LNCAP (cell line): ENCODE data around the gene SLC36A3.

Experiments
- TF ChIP-seq, protein P1 (sequence below): fragments of 450-650 bp; IDR thresholded peaks from 2 replicates; pipeline ENCODE4 v1.5.1; 2017; ENCODE audit warnings: mild to moderate bottlenecking

The SLC36A3 gene

DNA sequence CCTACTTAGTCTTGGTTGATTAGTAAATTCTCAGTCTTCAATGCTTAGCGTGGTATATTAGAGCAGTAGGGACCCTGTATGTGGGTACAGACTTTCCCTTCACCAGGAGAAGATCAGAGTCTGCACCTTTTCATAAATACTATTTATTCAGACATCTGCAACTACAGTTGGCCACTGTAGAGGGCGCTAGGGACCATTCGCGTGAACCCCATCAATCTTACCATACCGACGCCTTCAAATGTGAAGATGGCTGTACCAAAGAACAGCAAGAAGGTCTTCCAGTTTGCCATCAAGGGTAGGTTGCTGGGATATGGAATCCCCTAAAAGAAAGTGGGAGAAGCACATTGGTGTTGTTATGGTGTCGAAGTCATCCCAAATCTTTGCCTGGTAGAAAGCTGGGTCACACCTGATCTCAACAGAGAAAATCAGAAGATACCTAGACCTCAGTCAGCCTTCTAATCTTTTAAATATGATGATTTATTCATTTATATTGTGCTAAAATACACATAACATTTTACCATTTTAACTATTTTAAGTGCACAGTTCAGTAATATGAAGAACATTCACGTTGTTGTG lies 19.1 kb downstream of the SLC36A3 start:
- TF ChIP-seq, protein P1, sequence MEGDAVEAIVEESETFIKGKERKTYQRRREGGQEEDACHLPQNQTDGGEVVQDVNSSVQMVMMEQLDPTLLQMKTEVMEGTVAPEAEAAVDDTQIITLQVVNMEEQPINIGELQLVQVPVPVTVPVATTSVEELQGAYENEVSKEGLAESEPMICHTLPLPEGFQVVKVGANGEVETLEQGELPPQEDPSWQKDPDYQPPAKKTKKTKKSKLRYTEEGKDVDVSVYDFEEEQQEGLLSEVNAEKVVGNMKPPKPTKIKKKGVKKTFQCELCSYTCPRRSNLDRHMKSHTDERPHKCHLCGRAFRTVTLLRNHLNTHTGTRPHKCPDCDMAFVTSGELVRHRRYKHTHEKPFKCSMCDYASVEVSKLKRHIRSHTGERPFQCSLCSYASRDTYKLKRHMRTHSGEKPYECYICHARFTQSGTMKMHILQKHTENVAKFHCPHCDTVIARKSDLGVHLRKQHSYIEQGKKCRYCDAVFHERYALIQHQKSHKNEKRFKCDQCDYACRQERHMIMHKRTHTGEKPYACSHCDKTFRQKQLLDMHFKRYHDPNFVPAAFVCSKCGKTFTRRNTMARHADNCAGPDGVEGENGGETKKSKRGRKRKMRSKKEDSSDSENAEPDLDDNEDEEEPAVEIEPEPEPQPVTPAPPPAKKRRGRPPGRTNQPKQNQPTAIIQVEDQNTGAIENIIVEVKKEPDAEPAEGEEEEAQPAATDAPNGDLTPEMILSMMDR = no peak

DNA sequence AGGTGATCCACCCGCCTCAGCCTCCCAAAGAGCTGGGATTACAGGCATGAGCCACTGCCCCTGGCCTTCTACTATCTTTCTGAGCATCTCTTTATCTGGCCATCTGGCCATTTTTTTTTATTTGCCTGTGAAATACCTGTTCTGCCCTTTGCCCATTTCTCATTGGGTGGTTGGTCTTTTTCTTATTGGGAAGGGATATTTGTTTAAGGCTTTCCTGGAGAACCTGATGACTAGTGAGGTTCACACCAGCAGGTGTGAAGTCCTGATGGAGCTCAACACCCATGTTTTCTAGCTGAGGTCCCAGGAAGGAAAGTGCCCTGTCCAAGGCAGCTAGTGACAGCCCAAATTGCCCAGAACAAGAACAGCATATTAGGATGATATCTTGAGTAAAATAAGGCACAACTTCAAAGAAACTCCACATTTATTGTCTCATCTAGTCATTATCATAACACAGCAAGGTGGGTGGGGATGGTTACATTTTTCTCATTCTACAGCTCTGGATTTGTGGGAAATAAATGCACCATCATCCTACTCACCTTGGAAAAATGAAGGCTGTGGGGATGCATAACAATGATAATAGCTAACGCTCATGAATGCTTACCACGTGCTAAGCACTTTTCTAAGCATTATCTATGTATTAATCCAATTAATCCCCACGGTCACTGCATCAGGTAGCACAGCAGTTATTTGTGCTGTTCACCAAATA lies 20.3 kb downstream of the SLC36A3 start:
- TF ChIP-seq, protein P1 = no peak

DNA sequence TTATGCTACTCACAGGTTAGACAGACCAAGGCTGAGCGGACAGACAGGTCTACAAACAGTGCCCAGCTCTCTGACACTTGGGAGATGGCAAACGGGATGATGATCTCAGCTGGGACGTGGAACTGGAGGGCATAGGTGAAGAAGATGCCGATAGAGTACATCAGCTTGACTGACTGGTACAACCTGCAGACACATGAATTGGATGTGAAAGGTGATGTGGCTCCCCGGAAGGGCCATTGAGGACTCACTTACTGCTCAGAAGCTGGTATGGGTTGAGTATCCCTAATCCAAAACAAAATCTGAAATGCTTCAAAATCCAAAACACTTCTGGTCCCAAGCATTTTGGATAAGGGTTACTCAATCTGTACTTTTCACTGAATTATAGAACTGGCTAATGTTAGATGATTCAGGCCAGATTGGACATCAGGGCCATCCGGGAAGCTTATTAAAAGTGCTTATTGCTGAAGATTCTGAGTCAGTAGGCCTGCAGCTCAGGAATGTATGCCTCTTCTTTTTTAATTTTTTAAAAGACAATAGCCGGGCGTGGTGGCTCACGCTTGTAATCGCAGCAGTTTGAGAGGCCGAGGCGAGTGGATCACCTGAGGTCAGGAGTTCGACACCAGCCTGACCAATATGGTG lies 22.4 kb downstream of the SLC36A3 start:
- TF ChIP-seq, protein P1 = no peak

DNA sequence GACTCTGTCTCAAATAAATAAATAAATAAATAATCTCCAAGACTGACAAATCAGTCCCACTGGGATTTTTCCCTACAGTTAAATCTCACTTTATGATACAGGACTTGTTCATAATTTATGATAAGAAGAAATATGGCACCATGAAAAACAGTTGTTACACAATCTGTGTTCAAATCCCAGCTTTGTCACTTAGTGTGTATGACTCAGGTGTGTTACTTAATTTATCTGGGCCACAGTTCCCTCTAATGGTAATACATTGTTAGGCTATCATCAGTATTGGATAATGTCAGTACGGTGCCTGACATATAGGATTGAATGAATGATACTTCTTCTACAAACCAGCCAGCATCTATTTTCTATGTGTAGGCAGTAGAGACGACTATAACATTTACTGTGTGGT lies 23.1 kb downstream of the SLC36A3 start:
- TF ChIP-seq, protein P1 = no peak

DNA sequence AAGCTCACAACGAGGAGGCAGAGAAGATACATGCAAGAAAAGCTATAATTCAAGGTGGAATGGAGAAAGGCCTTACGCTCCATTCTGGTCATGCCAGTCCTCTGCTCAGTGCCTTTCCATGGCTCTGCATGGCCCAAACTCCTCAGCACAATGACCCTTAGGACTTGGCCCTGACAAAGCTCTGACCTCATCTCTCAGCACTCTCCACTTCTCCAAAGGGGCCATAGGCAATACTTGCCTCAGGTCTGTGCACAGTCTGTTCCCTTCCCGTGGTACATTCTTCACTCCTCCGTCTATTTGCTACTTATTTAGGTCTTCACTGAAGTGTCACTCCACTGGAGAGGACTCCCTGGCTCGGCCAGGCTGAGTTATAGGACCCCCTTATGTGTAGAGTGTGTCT lies 24.7 kb downstream of the SLC36A3 start:
- TF ChIP-seq, protein P1 = no peak

DNA sequence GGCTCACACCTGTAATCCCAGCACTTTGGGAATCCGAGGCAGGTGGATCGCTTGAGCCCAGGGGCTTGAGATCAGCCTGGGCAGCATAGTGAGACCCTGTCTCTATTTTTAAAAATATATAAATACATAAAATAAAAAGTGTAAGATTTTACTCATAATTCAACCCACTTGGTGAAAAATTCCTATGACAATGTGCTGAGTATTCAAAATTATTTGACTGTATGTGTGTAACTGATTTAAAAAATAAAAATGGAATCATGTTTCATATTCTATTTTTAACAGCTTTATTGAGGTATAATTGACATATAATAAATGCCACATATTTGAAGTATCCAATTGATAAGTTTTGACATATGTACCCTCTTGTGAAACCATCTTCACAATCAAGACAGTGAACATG lies 27.8 kb downstream of the SLC36A3 start:
- TF ChIP-seq, protein P1 = no peak

DNA sequence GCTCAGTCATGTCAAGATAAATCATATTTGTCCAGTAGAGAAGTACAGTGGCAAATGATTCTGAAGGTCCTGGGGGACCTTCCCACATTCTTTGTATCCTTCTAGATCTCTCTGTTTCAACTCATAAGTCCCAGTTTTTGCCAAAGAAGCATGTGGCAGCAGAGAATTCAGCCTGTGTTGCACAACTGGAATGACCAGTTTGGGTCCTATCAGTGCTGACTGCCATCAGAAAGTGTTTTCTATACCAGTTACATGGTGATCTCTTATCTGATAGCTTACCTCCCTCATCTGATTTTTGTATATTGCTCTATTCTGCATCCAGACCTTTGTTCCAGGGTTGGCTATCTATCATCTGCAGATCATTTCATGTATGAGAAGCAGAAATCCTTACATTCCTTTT lies 28.9 kb downstream of the SLC36A3 start:
- TF ChIP-seq, protein P1 = no peak
